Testis (tissue), 2 donors: ENCODE results near the gene ELF3.

ENCODE experiments used
- POLR2A ChIP-seq: fragments of 450-650 bp; IDR thresholded peaks from one replicate; pipeline ENCODE4 v1.6.1; 2017; ENCODE audit warnings: antibody characterized with exemption, mild to moderate bottlenecking, moderate library complexity
- TF ChIP-seq, protein P1 (sequence below), 3 experiments: fragments of 450-650 bp in 2 of 3; fragments of 200-600 bp in 1 of 3; sonication (generic) in 1 of 3; IDR thresholded peaks; one replicate each; pipeline ENCODE4 v1.5.1; 2016 to 2019; ENCODE audit warnings: antibody characterized with exemption in 3 of 3, mild to moderate bottlenecking in 2 of 3, moderate library complexity in 1 of 3

DNA sequence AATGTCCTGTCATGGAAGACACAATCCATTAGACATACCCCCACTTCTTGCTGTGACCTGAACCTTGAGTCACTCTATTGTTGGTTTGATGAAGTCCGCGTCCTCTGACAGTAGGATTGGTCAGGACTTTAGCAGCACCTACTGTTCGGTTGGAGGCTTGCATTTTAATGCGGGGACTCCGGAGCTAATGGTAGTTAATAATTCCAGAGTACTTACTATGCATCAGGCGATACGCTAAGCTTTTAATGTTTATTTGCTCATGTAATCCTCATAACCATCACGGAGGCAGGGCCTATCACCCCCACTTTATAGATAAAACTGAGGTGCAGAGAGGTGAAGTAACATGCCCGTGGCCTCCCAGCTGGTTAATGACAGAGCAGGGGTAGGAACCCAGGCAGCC lies 7.9 kb upstream of the ELF3 start:
- TF ChIP-seq, protein P1, sequence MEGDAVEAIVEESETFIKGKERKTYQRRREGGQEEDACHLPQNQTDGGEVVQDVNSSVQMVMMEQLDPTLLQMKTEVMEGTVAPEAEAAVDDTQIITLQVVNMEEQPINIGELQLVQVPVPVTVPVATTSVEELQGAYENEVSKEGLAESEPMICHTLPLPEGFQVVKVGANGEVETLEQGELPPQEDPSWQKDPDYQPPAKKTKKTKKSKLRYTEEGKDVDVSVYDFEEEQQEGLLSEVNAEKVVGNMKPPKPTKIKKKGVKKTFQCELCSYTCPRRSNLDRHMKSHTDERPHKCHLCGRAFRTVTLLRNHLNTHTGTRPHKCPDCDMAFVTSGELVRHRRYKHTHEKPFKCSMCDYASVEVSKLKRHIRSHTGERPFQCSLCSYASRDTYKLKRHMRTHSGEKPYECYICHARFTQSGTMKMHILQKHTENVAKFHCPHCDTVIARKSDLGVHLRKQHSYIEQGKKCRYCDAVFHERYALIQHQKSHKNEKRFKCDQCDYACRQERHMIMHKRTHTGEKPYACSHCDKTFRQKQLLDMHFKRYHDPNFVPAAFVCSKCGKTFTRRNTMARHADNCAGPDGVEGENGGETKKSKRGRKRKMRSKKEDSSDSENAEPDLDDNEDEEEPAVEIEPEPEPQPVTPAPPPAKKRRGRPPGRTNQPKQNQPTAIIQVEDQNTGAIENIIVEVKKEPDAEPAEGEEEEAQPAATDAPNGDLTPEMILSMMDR (IDR thresholded peaks at IDR 0.05) = no peak
- TF ChIP-seq POLR2A = no peak
